GM04504 (cell line): ENCODE measurements around the gene SMYD3.
"Not testable (repeated sequence)": the region's sequence is repeated elsewhere in the genome, so short reads cannot be mapped to it uniquely, and the experiment has no call there.

Experiments used
- DNase-seq: peaks from one replicate; pipeline ENCODE4 v3.0.0-alpha.2; 2012; ENCODE audit warnings: low read depth

SMYD3 gene

GRCh38 chr1:245834002-245834401 is 673.1 kb downstream of the SMYD3 start:
- DNase-seq = no peak

- no peak for DNase-seq
Observed at GRCh38 chr1:245832771-245833527, 674.1 kb downstream of the SMYD3 start.

- DNase-seq = no peak
Observed at GRCh38 chr1:245831518-245831917, 675.6 kb downstream of the SMYD3 start.

GRCh38 chr1:245829826-245830225 is 677.3 kb downstream of the SMYD3 start:
- no peak for DNase-seq

GRCh38 chr1:245829194-245829593 is 677.9 kb downstream of the SMYD3 start:
- DNase-seq = no peak

GRCh38 chr1:245827301-245827700 is 679.8 kb downstream of the SMYD3 start:
- no peak for DNase-seq

GRCh38 chr1:245825128-245825901 is 681.8 kb downstream of the SMYD3 start:
- DNase-seq = no peak

GRCh38 chr1:245823408-245824147 is 683.5 kb downstream of the SMYD3 start:
- DNase-seq = no peak

GRCh38 chr1:245822996-245823395 is 684.1 kb downstream of the SMYD3 start:
- peak; percentile 74 for DNase-seq

GRCh38 chr1:245818363-245818762 is 688.7 kb downstream of the SMYD3 start:
- not testable (repeated sequence) for DNase-seq

- DNase-seq = not testable (repeated sequence)
Observed at GRCh38 chr1:245816496-245816895, 690.6 kb downstream of the SMYD3 start.

- DNase-seq = no peak
Observed at GRCh38 chr1:245814651-245815050, 692.4 kb downstream of the SMYD3 start.

GRCh38 chr1:245812278-245812677 is 694.8 kb downstream of the SMYD3 start:
- DNase-seq = no peak

- no peak for DNase-seq
Observed at GRCh38 chr1:245810789-245811337, 696.2 kb downstream of the SMYD3 start.

- no peak for DNase-seq
Observed at GRCh38 chr1:245810181-245810769, 696.8 kb downstream of the SMYD3 start.

GRCh38 chr1:245809361-245809760 is 697.7 kb downstream of the SMYD3 start:
- DNase-seq = no peak

GRCh38 chr1:245807954-245808719 is 698.9 kb downstream of the SMYD3 start:
- no peak for DNase-seq

- no peak for DNase-seq
Observed at GRCh38 chr1:245807306-245807705, 699.8 kb downstream of the SMYD3 start.

GRCh38 chr1:245805532-245805931 is 701.5 kb downstream of the SMYD3 start:
- DNase-seq = no peak

GRCh38 chr1:245804696-245805095 is 702.4 kb downstream of the SMYD3 start:
- DNase-seq = no peak

- DNase-seq = no peak
Observed at GRCh38 chr1:245803666-245804037, 703.4 kb downstream of the SMYD3 start.
